Suprapubic skin (tissue), 4 donors: ENCODE measurements around the gene CELA3A. TPM values are rescaled to one million over a fixed set of nuclear protein-coding genes. Genes with fewer than 3 reads are reported as not detected.

Experiments used
- DNase-seq, 2 donors: peaks; one replicate each; pipeline ENCODE4 v3.0.0-alpha.2; 2019; ENCODE audit warnings: low spot score in 2 of 2
- H3K27ac ChIP-seq: fragments of 200-600 bp; sonication (generic); one replicate; pipeline ENCODE4 v1.5.1; 2019
- H3K27me3 ChIP-seq: fragments of 200-600 bp; sonication (generic); one replicate; pipeline ENCODE4 v1.5.1; 2019
- H3K36me3 ChIP-seq: fragments of 200-600 bp; sonication (generic); one replicate; pipeline ENCODE4 v1.5.1; 2019
- H3K4me1 ChIP-seq: fragments of 200-600 bp; sonication (generic); one replicate; pipeline ENCODE4 v1.5.1; 2019
- H3K4me3 ChIP-seq: fragments of 200-600 bp; sonication (generic); one replicate; pipeline ENCODE4 v1.5.1; 2019; ENCODE audit warnings: mild to moderate bottlenecking
- H3K9me3 ChIP-seq: fragments of 200-600 bp; sonication (generic); one replicate; pipeline ENCODE4 v1.5.1; 2019
- CTCF ChIP-seq, 2 donors: fragments of 200-600 bp in 1 of 2; fragments of 450-650 bp in 1 of 2; sonication (generic) in 1 of 2; IDR thresholded peaks; one replicate each; pipeline ENCODE4 v1.5.1; 2016 to 2019; ENCODE audit warnings: antibody characterized with exemption in 2 of 2, mild to moderate bottlenecking in 1 of 2, moderate library complexity in 1 of 2
- EP300 ChIP-seq: sonication (generic); formaldehyde crosslinking; IDR thresholded peaks from one replicate; pipeline ENCODE4 v1.6.1; 2017; ENCODE audit warnings: antibody characterized with exemption
- POLR2A ChIP-seq, 2 donors: fragments of 450-650 bp; IDR thresholded peaks; one replicate each; pipeline ENCODE4 v1.6.1; 2017; ENCODE audit warnings: antibody characterized with exemption in 2 of 2, mild to moderate bottlenecking in 2 of 2, moderate library complexity in 2 of 2
- POLR2AphosphoS5 ChIP-seq, 3 donors: sonication (generic); formaldehyde crosslinking; IDR thresholded peaks; one replicate each; pipeline ENCODE4 v1.6.1; 2017; ENCODE audit warnings: antibody characterized with exemption in 3 of 3
- WGBS: methylation state at CpG from one replicate; pipeline ENCODE4 v1.1.5; 2018; 5-methylcytosine and 5-hydroxymethylcytosine counted together
- total RNA-seq, 4 donors: library from RNA; depleted of rRNA; stranded (reverse); fragments of >200 nt; gene quantifications; one replicate each; pipeline ENCODE4 v1.1.0, GENCODE V29; 2016

Gene CELA3A
- total RNA-seq, 4 donors from 2014 or later: not detected

- peak in 1 of 2 donors; percentile 46 for DNase-seq
- H3K27me3 ChIP-seq: no peaks in the 10 kb centered on the region
- H3K27ac ChIP-seq: no peak overlapping the region
- 88% methylated on average over 13 of the region's 13 CpGs for WGBS
- H3K36me3 ChIP-seq: no peaks in the 10 kb centered on the region
- no peaks in the 10 kb centered on the region for H3K9me3 ChIP-seq
- TF ChIP-seq EP300: no peak
- TF ChIP-seq POLR2A (IDR thresholded peaks at IDR 0.05): no peak
- no peak for TF ChIP-seq POLR2AphosphoS5 (IDR thresholded peaks at IDR 0.05)
- TF ChIP-seq CTCF (IDR thresholded peaks at IDR 0.05): no peak
- H3K4me3 ChIP-seq: no peak overlapping the region
- H3K4me1 ChIP-seq: peaks cover 43% of the 10 kb centered on the region
Observed at GRCh38 chr1:22051607-22052114, 50.2 kb downstream of the CELA3A start.

GRCh38 chr1:22052115-22053016 is 50.9 kb downstream of the CELA3A start, which contains the start of gene CDC42:
Gene CDC42 (plus strand): TSS chr1:22052709. CDS start chr1:22078479, 25,770 bp downstream.
- Histone ChIP-seq H3K27ac (peak within 1 kb of the TSS; percentile 97), H3K4me3 (peak within 1 kb of the TSS; percentile 66), H3K27me3 (no peaks in the 10 kb centered on the region), H3K36me3 (peaks cover 1% of the 10 kb centered on the region), H3K9me3 (no peaks in the 10 kb centered on the region), H3K4me1 (peaks cover 50% of the 10 kb centered on the region)
- WGBS: 44% methylated on average over 30 of the region's 81 CpGs
- DNase-seq: peak; percentile 98 to 99
- TF ChIP-seq CTCF (IDR thresholded peaks at IDR 0.05) (no peak), EP300 (no peak), POLR2A (IDR thresholded peaks at IDR 0.05) (peak; percentile 90 to 97), POLR2AphosphoS5 (IDR thresholded peaks at IDR 0.05) (peak; percentile 95 to 97 (median 96))

GRCh38 chr1:22053017-22053860 is 51.8 kb downstream of the CELA3A start:
- H3K27ac ChIP-seq: peak overlapping the region; percentile 97
- H3K4me1 ChIP-seq: peaks cover 57% of the 10 kb centered on the region
- under 1% methylated on average over 24 of the region's 70 CpGs for whole genome bisulfite sequencing
- H3K9me3 ChIP-seq: no peaks in the 10 kb centered on the region
- H3K4me3 ChIP-seq: peak overlapping the region; percentile 66
- peak; percentile 79 to 82 for DNase-seq
- H3K27me3 ChIP-seq: no peaks in the 10 kb centered on the region
- no peak for TF ChIP-seq CTCF (IDR thresholded peaks at IDR 0.05)
- peak in 1 of 3 donors; percentile 51 for TF ChIP-seq POLR2AphosphoS5 (IDR thresholded peaks at IDR 0.05)
- TF ChIP-seq POLR2A (IDR thresholded peaks at IDR 0.05): no peak
- no peak for TF ChIP-seq EP300
- peaks cover 10% of the 10 kb centered on the region for H3K36me3 ChIP-seq

GRCh38 chr1:22053861-22054770 is 52.7 kb downstream of the CELA3A start:
- Histone ChIP-seq H3K27ac (peak overlapping the region; percentile 97), H3K9me3 (no peaks in the 10 kb centered on the region), H3K4me1 (peaks cover 56% of the 10 kb centered on the region), H3K27me3 (no peaks in the 10 kb centered on the region), H3K36me3 (peaks cover 13% of the 10 kb centered on the region), H3K4me3 (peak overlapping the region; percentile 66)
- TF ChIP-seq CTCF (IDR thresholded peaks at IDR 0.05) (no peak), POLR2AphosphoS5 (IDR thresholded peaks at IDR 0.05) (no peak), EP300 (no peak), POLR2A (IDR thresholded peaks at IDR 0.05) (no peak)
- 44% methylated on average over 19 of the region's 19 CpGs for WGBS
- DNase-seq: peak; percentile 32 to 46
